ENCODE results near the gene CFAP54.
"Not testable (repeated sequence)": the region's sequence is repeated elsewhere in the genome, so short reads cannot be mapped to it uniquely, and the experiment has no call there.

CFAP54 gene

GRCh38 chr12:96489392-96490056 is at the start of gene CFAP54:
Gene CFAP54 (plus strand): TSS chr12:96489577. CDS start chr12:96489610, 33 bp downstream.
- peak; percentile 88 to 89 for DNase-seq

GRCh38 chr12:96441816-96442215 is 47.6 kb upstream of the CFAP54 start:
- no peak for DNase-seq

- DNase-seq = no peak
Measured at GRCh38 chr12:96442906-96443305, 46.5 kb upstream of the CFAP54 start.

GRCh38 chr12:96444399-96444798 is 45.0 kb upstream of the CFAP54 start:
- DNase-seq = no peak

- no peak for DNase-seq
Measured at GRCh38 chr12:96445691-96446583, 43.4 kb upstream of the CFAP54 start.

- DNase-seq = no peak
Measured at GRCh38 chr12:96447256-96447655, 42.1 kb upstream of the CFAP54 start.

GRCh38 chr12:96448300-96448699 is 41.1 kb upstream of the CFAP54 start:
- no peak for DNase-seq

- no peak for DNase-seq
Measured at GRCh38 chr12:96452261-96452922, 37.0 kb upstream of the CFAP54 start.

GRCh38 chr12:96454396-96454795 is 35.0 kb upstream of the CFAP54 start:
- DNase-seq = no peak

- no peak for DNase-seq
Measured at GRCh38 chr12:96456265-96456974, 33.0 kb upstream of the CFAP54 start.

- DNase-seq = no peak
Measured at GRCh38 chr12:96457191-96457930, 32.0 kb upstream of the CFAP54 start.

GRCh38 chr12:96459281-96459680 is 30.1 kb upstream of the CFAP54 start:
- DNase-seq = not testable (repeated sequence)

GRCh38 chr12:96462571-96463280 is 26.7 kb upstream of the CFAP54 start:
- no peak for DNase-seq

GRCh38 chr12:96465896-96466295 is 23.5 kb upstream of the CFAP54 start:
- DNase-seq = no peak

- no peak for DNase-seq
Measured at GRCh38 chr12:96466939-96467751, 22.2 kb upstream of the CFAP54 start.

- DNase-seq = no peak
Measured at GRCh38 chr12:96471368-96472050, 17.9 kb upstream of the CFAP54 start.

- no peak for DNase-seq
Measured at GRCh38 chr12:96472384-96472783, 17.0 kb upstream of the CFAP54 start.

- DNase-seq = no peak
Measured at GRCh38 chr12:96473394-96474093, 15.8 kb upstream of the CFAP54 start.

GRCh38 chr12:96474206-96474605 is 15.2 kb upstream of the CFAP54 start:
- no peak for DNase-seq
